AG09309 (cell line): ENCODE results near the gene MALRD1.

Source experiments
- DNase-seq: peaks from one replicate; pipeline ENCODE4 v3.0.0-alpha.2; 2010; ENCODE audit warnings: low read depth
- H3K4me3 ChIP-seq: 2 replicates; pipeline ENCODE4 v1.5.1; 2011; ENCODE audit warnings: mild to moderate bottlenecking, low read depth, low read length, moderate library complexity; ENCODE audit not compliant: control insufficient read depth
- TF ChIP-seq, protein P1 (sequence below): IDR thresholded peaks from 2 replicates; pipeline ENCODE4 v1.5.1; 2011; ENCODE audit warnings: mild to moderate bottlenecking, low read depth, low read length, inconsistent platforms; ENCODE audit not compliant: insufficient read depth, control insufficient read depth; ENCODE audit errors: missing control alignments

The MALRD1 gene

DNA sequence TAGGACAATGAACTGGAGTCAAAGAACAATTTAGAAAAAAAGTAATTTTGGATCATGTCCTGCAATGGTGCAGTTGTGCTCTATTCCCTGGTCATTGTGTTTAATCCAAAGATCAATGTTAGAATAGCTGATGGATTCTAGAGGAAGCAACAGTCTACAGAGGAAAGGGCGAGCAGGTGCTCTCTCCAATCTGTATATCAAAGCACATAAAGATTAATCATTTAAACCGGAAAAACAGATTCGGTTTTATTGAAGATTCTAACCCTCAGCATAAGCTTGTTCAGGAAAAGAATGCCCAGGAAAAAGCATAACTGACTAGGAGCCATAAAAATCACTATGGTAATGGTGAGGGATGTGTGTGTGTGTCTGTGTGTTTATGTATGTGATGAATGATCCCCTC is 110.3 kb downstream of the MALRD1 start:
- no peak overlapping the region for H3K4me3 ChIP-seq
- no peak for DNase-seq
- TF ChIP-seq, protein P1, sequence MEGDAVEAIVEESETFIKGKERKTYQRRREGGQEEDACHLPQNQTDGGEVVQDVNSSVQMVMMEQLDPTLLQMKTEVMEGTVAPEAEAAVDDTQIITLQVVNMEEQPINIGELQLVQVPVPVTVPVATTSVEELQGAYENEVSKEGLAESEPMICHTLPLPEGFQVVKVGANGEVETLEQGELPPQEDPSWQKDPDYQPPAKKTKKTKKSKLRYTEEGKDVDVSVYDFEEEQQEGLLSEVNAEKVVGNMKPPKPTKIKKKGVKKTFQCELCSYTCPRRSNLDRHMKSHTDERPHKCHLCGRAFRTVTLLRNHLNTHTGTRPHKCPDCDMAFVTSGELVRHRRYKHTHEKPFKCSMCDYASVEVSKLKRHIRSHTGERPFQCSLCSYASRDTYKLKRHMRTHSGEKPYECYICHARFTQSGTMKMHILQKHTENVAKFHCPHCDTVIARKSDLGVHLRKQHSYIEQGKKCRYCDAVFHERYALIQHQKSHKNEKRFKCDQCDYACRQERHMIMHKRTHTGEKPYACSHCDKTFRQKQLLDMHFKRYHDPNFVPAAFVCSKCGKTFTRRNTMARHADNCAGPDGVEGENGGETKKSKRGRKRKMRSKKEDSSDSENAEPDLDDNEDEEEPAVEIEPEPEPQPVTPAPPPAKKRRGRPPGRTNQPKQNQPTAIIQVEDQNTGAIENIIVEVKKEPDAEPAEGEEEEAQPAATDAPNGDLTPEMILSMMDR: no peak

GRCh38 chr10:19164461-19164860 is 115.9 kb downstream of the MALRD1 start:
- DNase-seq: no peak
- H3K4me3 ChIP-seq: no peak overlapping the region
- TF ChIP-seq, protein P1: no peak

GRCh38 chr10:19168584-19168983 is 120.0 kb downstream of the MALRD1 start:
- H3K4me3 ChIP-seq: no peak overlapping the region
- TF ChIP-seq, protein P1: no peak
- DNase-seq: no peak

- no peak overlapping the region for H3K4me3 ChIP-seq
- TF ChIP-seq, protein P1: no peak
- no peak for DNase-seq
Observed at GRCh38 chr10:19169041-19169440, 120.4 kb downstream of the MALRD1 start.

- TF ChIP-seq, protein P1: no peak
- no peak for DNase-seq
- no peak overlapping the region for H3K4me3 ChIP-seq
Observed at GRCh38 chr10:19169684-19170083, 121.1 kb downstream of the MALRD1 start.

GRCh38 chr10:19178675-19179074 is 130.1 kb downstream of the MALRD1 start:
- TF ChIP-seq, protein P1: no peak
- no peak for DNase-seq
- no peak overlapping the region for H3K4me3 ChIP-seq

- H3K4me3 ChIP-seq: no peak overlapping the region
- DNase-seq: no peak
- TF ChIP-seq, protein P1: no peak
Observed at GRCh38 chr10:19184891-19185290, 136.3 kb downstream of the MALRD1 start.
